SK-N-SH treated with all-trans-retinoic acid at 6 μM for 48 hours (cell line): Measurements from ENCODE around the gene FYN.

Experiments used
- ATAC-seq: fragments of 200-7000 bp; cut with Tn5 transposase; 3 replicates; pipeline ENCODE4 v1.9.1; 2020; ENCODE audit warnings: mild to moderate bottlenecking, moderate library complexity
- ARNTL ChIP-seq: fragments of 450-650 bp; formaldehyde crosslinking; IDR thresholded peaks from 2 replicates; pipeline ENCODE4 v1.5.0; 2020; ENCODE audit warnings: low read depth, mild to moderate bottlenecking, moderate library complexity, borderline replicate concordance
- BACH2 ChIP-seq: fragments of 250-450 bp; sonication (Bioruptor Pico); IDR thresholded peaks from 2 replicates; pipeline ENCODE4 v1.9.0; 2021; ENCODE audit warnings: mild to moderate bottlenecking, borderline replicate concordance
- CREB5 ChIP-seq: fragments of 250-450 bp; sonication (Bioruptor Pico); IDR thresholded peaks from 2 replicates; pipeline ENCODE4 v1.5.1; 2020; ENCODE audit warnings: low read depth, mild to moderate bottlenecking, moderate library complexity
- CSRNP3 ChIP-seq: fragments of 250-450 bp; sonication (Bioruptor Pico); IDR thresholded peaks from 2 replicates; pipeline ENCODE4 v1.5.1; 2021; ENCODE audit warnings: mild to moderate bottlenecking, moderate library complexity
- ESRRG ChIP-seq: fragments of 250-450 bp; sonication (Bioruptor Pico); IDR thresholded peaks from 2 replicates; pipeline ENCODE4 v1.6.1; 2021; ENCODE audit warnings: mild to moderate bottlenecking
- GLIS3 ChIP-seq: fragments of 250-450 bp; sonication (Bioruptor Pico); IDR thresholded peaks from 2 replicates; pipeline ENCODE4 v1.5.0; 2020; ENCODE audit warnings: mild to moderate bottlenecking, moderate library complexity
- ISL1 ChIP-seq: fragments of 250-450 bp; sonication (Bioruptor Pico); IDR thresholded peaks from 2 replicates; pipeline ENCODE4 v2.1.2; 2022; ENCODE audit warnings: mild to moderate bottlenecking, moderate library complexity
- OSR1 ChIP-seq: fragments of 250-450 bp; sonication (Bioruptor Pico); IDR thresholded peaks from 2 replicates; pipeline ENCODE4 v1.8.0; 2022; ENCODE audit warnings: moderate library complexity, mild to moderate bottlenecking, inconsistent platforms
- PATZ1 ChIP-seq: fragments of 250-450 bp; sonication (Bioruptor Pico); IDR thresholded peaks from 2 replicates; pipeline ENCODE4 v1.8.0; 2020; ENCODE audit warnings: mild to moderate bottlenecking, moderate library complexity, borderline replicate concordance
- POU6F1 ChIP-seq: fragments of 250-450 bp; sonication (Bioruptor Pico); IDR thresholded peaks from 2 replicates; pipeline ENCODE4 v1.8.0; 2021; ENCODE audit warnings: low read depth, mild to moderate bottlenecking, moderate library complexity, borderline replicate concordance
- RARB ChIP-seq: fragments of 250-450 bp; sonication (Bioruptor Pico); IDR thresholded peaks from 2 replicates; pipeline ENCODE4 v1.8.0; 2021; ENCODE audit warnings: mild to moderate bottlenecking, moderate library complexity
- SNAI2 ChIP-seq: fragments of 250-450 bp; sonication (Bioruptor Pico); IDR thresholded peaks from 2 replicates; pipeline ENCODE4 v1.5.0; 2020; ENCODE audit warnings: mild to moderate bottlenecking, moderate library complexity
- TCF4 ChIP-seq: fragments of 250-450 bp; sonication (Bioruptor Pico); IDR thresholded peaks from 2 replicates; pipeline ENCODE4 v1.8.0; 2021; ENCODE audit warnings: mild to moderate bottlenecking, moderate library complexity, borderline replicate concordance
- TOX ChIP-seq: fragments of 250-450 bp; sonication (Bioruptor Pico); IDR thresholded peaks from 2 replicates; pipeline ENCODE4 v1.8.0; 2021; ENCODE audit warnings: mild to moderate bottlenecking, moderate library complexity, borderline replicate concordance
- TSHZ2 ChIP-seq: fragments of 250-450 bp; sonication (Bioruptor Pico); IDR thresholded peaks from 2 replicates; pipeline ENCODE4 v1.5.0; 2020; ENCODE audit warnings: mild to moderate bottlenecking, moderate library complexity
- ZC3H10 ChIP-seq: fragments of 250-450 bp; sonication (Bioruptor Pico); IDR thresholded peaks from 2 replicates; pipeline ENCODE4 v1.5.1; 2021; ENCODE audit warnings: mild to moderate bottlenecking, moderate library complexity
- ZFP3 ChIP-seq: fragments of 250-450 bp; sonication (Bioruptor Pico); IDR thresholded peaks from 2 replicates; pipeline ENCODE4 v1.5.0; 2020; ENCODE audit warnings: mild to moderate bottlenecking, moderate library complexity
- ZFP30 ChIP-seq: fragments of 450-650 bp; formaldehyde crosslinking; IDR thresholded peaks from 2 replicates; pipeline ENCODE4 v1.5.0; 2022; ENCODE audit warnings: mild to moderate bottlenecking, moderate library complexity
- ZNF70 ChIP-seq: fragments of 450-650 bp; formaldehyde crosslinking; IDR thresholded peaks from 2 replicates; pipeline ENCODE4 v1.5.0; 2020; ENCODE audit warnings: mild to moderate bottlenecking, moderate library complexity
- ZNF8 ChIP-seq: fragments of 450-650 bp; formaldehyde crosslinking; IDR thresholded peaks from 2 replicates; pipeline ENCODE4 v1.5.0; 2020; ENCODE audit warnings: mild to moderate bottlenecking, moderate library complexity

The FYN gene

GRCh38 chr6:111861431-111861885 is 11.8 kb downstream of the FYN start:
- no peak for ATAC-seq
- TF ChIP-seq ARNTL (CRISPR knock-in tag) (no peak), POU6F1 (CRISPR knock-in tag) (no peak), GLIS3 (no peak), CREB5 (no peak), ISL1 (CRISPR knock-in tag) (no peak), ZFP3 (CRISPR knock-in tag) (no peak), TSHZ2 (CRISPR knock-in tag) (no peak), PATZ1 (CRISPR knock-in tag) (no peak), ZC3H10 (CRISPR knock-in tag) (no peak), OSR1 (CRISPR knock-in tag) (no peak), ZNF70 (no peak), ESRRG (CRISPR knock-in tag) (no peak), ZNF8 (no peak), TOX (CRISPR knock-in tag) (no peak), SNAI2 (no peak), BACH2 (CRISPR knock-in tag) (no peak), RARB (CRISPR knock-in tag) (no peak)

GRCh38 chr6:111858347-111858746 is 14.9 kb downstream of the FYN start:
- no peak for ATAC-seq
- TF ChIP-seq SNAI2 (no peak), CSRNP3 (CRISPR knock-in tag) (no peak), ARNTL (CRISPR knock-in tag) (no peak), TCF4 (no peak), POU6F1 (CRISPR knock-in tag) (no peak), ZNF70 (no peak), TOX (CRISPR knock-in tag) (no peak), ZFP30 (CRISPR knock-in tag) (no peak), RARB (CRISPR knock-in tag) (no peak), ZNF8 (no peak), GLIS3 (no peak), CREB5 (no peak)
